ENCODE measurements around the gene STARD3. TPM values are rescaled to one million over a fixed set of nuclear protein-coding genes. Genes with fewer than 3 reads are reported as not detected.

The STARD3 gene
- total and polyA plus RNA-seq, 2 of the 13 experiments (the other 11 are each of a cell fraction or from before 2014, with no cell fraction given): 34.6 to 100 TPM

DNA sequence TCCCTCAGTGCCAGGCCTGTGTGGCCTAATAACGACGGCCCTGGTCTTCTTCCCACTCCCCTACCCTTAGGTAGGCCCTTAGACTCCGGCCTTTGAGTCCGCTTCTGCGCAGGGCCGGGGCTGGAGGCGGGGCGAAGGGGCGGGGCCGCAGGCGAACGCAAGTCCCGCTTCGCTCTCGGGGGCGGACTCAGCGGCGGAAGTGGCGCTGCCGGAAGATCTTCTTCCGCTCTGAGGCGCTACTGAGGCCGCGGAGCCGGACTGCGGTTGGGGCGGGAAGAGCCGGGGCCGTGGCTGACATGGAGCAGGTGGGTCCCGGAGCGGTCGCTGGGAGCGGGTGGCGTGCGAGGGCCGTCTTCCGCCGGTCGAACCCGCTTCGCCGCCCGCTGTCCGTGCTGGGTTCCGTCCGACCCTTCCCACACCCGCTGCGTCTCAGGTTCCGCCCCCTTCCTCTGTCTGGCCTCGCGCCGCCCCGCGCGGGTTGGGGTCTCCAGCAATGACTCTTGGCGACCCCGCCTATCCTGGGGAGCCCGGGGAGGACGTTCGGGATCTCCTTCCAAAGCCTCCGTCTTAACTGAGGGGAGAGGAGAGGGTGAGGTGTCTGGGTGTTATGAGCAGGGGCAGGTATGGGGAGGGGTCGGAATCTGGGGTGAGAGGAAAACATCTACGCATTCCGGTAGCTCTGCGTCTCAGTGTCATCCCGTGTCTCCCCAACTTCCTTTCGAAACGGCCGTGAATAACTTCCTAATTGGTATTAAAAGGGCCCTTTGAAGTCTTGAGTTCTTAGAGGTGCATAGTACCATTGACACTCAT lies at the start of gene STARD3 (continued):
- TF ChIP-seq CREBL2 (CRISPR knock-in tag; IDR thresholded peaks at IDR 0.05; ENCODE audit: borderline replicate concordance) (no peak), SNAI1 (CRISPR knock-in tag; IDR thresholded peaks at IDR 0.05; ENCODE audit: borderline replicate concordance) (peak; percentile 83), ZNF580 (CRISPR knock-in tag; IDR thresholded peaks at IDR 0.05; ENCODE audit: borderline replicate concordance, low read depth) (peak; percentile 90; the same call in 1 of the 2 replicates), PLRG1 (conservative IDR thresholded peaks at IDR 0.05) (no peak), NFRKB (IDR thresholded peaks at IDR 0.05) (no peak), SNAPC4 (CRISPR knock-in tag; IDR thresholded peaks at IDR 0.05) (peak; percentile 48; the same call in 1 of the 2 replicates), ZNF274 (CRISPR knock-in tag; IDR thresholded peaks at IDR 0.05) (peak; percentile 74)
- TF ChIP-seq, protein P1, sequence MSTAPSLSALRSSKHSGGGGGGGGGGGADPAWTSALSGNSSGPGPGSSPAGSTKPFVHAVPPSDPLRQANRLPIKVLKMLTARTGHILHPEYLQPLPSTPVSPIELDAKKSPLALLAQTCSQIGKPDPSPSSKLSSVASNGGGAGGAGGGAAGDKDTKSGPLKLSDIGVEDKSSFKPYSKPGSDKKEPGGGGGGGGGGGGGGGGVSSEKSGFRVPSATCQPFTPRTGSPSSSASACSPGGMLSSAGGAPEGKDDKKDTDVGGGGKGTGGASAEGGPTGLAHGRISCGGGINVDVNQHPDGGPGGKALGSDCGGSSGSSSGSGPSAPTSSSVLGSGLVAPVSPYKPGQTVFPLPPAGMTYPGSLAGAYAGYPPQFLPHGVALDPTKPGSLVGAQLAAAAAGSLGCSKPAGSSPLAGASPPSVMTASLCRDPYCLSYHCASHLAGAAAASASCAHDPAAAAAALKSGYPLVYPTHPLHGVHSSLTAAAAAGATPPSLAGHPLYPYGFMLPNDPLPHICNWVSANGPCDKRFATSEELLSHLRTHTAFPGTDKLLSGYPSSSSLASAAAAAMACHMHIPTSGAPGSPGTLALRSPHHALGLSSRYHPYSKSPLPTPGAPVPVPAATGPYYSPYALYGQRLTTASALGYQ (CRISPR knock-in tag; IDR thresholded peaks at IDR 0.05): peak; percentile 64
- TF ChIP-seq, protein P2, sequence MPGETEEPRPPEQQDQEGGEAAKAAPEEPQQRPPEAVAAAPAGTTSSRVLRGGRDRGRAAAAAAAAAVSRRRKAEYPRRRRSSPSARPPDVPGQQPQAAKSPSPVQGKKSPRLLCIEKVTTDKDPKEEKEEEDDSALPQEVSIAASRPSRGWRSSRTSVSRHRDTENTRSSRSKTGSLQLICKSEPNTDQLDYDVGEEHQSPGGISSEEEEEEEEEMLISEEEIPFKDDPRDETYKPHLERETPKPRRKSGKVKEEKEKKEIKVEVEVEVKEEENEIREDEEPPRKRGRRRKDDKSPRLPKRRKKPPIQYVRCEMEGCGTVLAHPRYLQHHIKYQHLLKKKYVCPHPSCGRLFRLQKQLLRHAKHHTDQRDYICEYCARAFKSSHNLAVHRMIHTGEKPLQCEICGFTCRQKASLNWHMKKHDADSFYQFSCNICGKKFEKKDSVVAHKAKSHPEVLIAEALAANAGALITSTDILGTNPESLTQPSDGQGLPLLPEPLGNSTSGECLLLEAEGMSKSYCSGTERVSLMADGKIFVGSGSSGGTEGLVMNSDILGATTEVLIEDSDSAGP (CRISPR knock-in tag; IDR thresholded peaks at IDR 0.05; ENCODE audit: borderline replicate concordance): peak; percentile 76; the same call in 1 of the 2 replicates
- TF ChIP-seq, protein P3, sequence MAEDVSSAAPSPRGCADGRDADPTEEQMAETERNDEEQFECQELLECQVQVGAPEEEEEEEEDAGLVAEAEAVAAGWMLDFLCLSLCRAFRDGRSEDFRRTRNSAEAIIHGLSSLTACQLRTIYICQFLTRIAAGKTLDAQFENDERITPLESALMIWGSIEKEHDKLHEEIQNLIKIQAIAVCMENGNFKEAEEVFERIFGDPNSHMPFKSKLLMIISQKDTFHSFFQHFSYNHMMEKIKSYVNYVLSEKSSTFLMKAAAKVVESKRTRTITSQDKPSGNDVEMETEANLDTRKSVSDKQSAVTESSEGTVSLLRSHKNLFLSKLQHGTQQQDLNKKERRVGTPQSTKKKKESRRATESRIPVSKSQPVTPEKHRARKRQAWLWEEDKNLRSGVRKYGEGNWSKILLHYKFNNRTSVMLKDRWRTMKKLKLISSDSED (CRISPR knock-in tag; IDR thresholded peaks at IDR 0.05): peak; percentile 40; the same call in 1 of the 2 replicates
- TF ChIP-seq, protein P4, sequence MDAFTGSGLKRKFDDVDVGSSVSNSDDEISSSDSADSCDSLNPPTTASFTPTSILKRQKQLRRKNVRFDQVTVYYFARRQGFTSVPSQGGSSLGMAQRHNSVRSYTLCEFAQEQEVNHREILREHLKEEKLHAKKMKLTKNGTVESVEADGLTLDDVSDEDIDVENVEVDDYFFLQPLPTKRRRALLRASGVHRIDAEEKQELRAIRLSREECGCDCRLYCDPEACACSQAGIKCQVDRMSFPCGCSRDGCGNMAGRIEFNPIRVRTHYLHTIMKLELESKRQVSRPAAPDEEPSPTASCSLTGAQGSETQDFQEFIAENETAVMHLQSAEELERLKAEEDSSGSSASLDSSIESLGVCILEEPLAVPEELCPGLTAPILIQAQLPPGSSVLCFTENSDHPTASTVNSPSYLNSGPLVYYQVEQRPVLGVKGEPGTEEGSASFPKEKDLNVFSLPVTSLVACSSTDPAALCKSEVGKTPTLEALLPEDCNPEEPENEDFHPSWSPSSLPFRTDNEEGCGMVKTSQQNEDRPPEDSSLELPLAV (CRISPR knock-in tag; conservative IDR thresholded peaks at IDR 0.05; ENCODE audit: low read depth): no peak
- TF ChIP-seq, protein P5, sequence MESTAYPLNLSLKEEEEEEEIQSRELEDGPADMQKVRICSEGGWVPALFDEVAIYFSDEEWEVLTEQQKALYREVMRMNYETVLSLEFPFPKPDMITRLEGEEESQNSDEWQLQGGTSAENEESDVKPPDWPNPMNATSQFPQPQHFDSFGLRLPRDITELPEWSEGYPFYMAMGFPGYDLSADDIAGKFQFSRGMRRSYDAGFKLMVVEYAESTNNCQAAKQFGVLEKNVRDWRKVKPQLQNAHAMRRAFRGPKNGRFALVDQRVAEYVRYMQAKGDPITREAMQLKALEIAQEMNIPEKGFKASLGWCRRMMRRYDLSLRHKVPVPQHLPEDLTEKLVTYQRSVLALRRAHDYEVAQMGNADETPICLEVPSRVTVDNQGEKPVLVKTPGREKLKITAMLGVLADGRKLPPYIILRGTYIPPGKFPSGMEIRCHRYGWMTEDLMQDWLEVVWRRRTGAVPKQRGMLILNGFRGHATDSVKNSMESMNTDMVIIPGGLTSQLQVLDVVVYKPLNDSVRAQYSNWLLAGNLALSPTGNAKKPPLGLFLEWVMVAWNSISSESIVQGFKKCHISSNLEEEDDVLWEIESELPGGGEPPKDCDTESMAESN (CRISPR knock-in tag; conservative IDR thresholded peaks at IDR 0.05): peak; percentile 87; the same call in 1 of the 2 replicates

All from HepG2 (cell line).